HG03457 (cell line): ENCODE data around the gene HOATZ.

Experiments
- ATAC-seq: cut with Tn5 transposase; IDR thresholded peaks from one replicate; pipeline ENCODE4 v1.9.1; 2021; ENCODE audit warnings: moderate number of reproducible peaks; ENCODE audit not compliant: unreplicated experiment

The HOATZ gene

GRCh38 chr11:111521135-111521534 is 6.6 kb downstream of the HOATZ start:
- ATAC-seq = no peak

- no peak for ATAC-seq
Measured at GRCh38 chr11:111522426-111522825, 7.8 kb downstream of the HOATZ start.

DNA sequence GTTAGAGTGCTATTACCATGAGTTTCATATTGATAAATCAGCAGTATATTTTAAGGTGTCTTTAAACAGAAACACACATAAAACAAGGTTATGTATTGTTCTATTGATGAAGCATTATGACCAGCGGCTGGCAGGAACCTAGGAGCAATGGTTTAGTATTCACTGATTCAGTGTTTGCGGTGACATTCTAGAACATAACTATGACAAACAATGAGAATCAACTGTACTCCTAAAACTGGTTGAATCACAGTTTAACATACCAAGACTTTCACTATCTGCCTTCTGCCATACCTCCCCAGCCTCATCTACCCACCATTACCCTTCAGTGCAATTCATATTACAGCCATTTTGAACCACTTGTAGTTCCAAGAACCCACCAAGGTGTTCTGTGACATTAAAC is 8.8 kb downstream of the HOATZ start:
- no peak for ATAC-seq

DNA sequence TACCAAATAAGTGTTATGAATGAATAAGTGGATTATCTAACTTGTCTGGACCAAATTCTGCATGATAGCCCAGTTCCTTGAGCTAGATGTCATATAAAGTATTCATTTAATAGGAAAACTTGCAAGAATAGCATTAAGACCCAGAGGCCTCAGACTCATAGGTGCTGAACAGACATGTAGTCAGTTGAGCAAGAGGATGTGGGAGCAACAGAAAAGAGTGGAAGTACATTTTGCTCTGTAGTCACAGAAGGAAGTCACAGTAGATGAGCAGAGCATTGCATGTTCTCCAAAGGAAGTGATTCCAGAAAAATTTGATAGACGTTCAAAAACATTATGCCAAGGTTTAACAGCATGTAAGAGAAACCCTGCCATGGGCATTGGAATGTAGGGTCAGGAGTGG is 9.5 kb downstream of the HOATZ start:
- ATAC-seq = no peak

DNA sequence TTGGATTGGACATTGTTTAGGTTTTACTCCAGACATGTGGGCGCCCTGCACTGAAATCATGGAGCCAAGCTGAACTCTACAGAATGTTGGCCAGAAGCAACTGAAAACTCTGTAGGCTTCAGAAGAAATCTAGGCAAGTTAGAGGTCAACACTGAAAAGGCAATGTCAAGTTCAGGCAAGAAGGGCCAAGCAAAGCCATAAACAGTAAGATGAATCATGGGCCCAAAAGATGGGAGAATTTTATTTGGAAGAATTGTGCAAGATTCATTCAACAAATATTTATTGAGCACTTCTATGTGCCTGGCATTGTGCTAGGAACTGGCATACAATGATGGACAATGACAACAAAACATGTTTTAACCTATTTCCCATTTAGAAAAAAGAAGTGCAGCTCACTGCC is 10.9 kb downstream of the HOATZ start:
- no peak for ATAC-seq

GRCh38 chr11:111526501-111526900 is 11.9 kb downstream of the HOATZ start:
- no peak for ATAC-seq

- no peak for ATAC-seq
Measured at GRCh38 chr11:111527279-111527678, 12.7 kb downstream of the HOATZ start.

GRCh38 chr11:111528557-111528956 is 14.0 kb downstream of the HOATZ start:
- ATAC-seq = no peak

GRCh38 chr11:111530091-111530490 is 15.5 kb downstream of the HOATZ start:
- ATAC-seq = no peak

GRCh38 chr11:111531136-111531535 is 16.6 kb downstream of the HOATZ start:
- no peak for ATAC-seq

DNA sequence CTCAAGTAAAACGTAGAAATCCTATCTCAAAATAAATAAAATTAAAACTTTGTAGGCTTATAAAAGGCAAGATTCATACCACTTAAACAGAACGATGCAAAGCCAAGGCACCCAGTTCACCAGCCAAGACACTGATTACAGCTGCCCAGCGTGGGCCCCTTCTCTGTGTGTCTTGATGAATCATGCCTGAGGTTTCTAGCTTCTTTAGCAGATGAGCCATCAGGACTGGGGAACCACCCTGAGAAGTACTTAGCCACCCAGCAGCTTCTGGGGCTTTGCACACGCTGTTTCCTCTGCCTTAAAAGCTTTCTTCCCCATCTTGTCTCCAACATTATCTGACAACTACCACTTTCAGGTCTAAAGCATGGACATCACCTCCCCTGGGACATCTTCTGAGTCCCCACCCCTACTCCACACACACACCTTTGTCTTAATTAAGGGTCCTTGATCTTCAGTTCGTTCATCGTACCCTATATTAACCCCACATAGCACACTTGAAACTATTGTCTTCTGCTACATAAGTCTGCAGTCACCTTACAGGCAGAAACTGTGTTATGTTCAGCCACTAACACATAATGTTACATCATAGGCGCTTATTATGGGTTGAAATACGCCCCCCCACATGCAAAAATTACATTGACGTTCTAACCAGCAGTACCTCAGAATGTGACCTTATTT is 17.2 kb downstream of the HOATZ start:
- ATAC-seq = no peak

- ATAC-seq = no peak
Measured at GRCh38 chr11:111532365-111532709, 17.8 kb downstream of the HOATZ start.

DNA sequence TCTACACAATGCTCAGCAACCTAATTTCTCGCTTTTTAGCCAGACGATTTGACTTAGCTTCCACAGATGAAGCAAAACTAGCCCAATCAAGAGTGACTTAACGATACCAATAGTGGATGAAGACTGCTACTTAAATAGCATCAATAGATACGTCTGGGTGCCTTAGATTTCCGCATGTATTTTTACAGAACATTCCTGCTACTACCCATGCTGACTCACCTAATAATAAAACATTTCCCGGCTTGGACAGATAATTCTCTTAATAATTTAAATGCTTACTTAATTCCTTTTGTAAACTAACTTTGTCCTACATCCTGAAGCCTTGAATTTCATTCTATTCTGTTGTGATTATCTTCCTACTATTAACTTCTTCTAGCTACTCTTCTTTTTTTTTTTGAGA is 20.7 kb downstream of the HOATZ start:
- no peak for ATAC-seq

GRCh38 chr11:111537336-111537860 is 22.8 kb downstream of the HOATZ start:
- no peak for ATAC-seq

GRCh38 chr11:111538407-111539114 is 24.0 kb downstream of the HOATZ start:
- ATAC-seq = no peak

- ATAC-seq = no peak
Measured at GRCh38 chr11:111539426-111540113, 25.0 kb downstream of the HOATZ start.

GRCh38 chr11:111540114-111540936 is 25.7 kb downstream of the HOATZ start, which contains the start of gene LAYN:
Gene LAYN, plus strand, starts transcription at chr11:111540720. Its CDS starts 124 bp downstream, at chr11:111540844.
- no peak for ATAC-seq

DNA sequence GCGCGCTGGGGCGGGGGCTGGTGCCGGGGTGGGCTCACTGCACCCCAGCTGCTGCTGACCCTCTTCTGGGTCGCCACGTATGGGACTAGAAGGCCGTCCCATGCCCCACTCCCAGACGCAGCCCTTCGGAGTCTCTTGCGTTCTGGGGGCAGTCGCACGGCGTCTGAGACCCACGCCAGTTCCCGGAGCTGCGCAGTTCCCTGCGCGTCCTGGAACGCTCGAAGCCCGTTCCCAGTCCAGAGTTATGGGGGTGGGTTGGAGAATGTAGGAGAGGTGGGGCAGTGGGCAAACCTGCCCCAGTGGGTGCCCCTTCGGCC is 26.3 kb downstream of the HOATZ start:
- no peak for ATAC-seq

DNA sequence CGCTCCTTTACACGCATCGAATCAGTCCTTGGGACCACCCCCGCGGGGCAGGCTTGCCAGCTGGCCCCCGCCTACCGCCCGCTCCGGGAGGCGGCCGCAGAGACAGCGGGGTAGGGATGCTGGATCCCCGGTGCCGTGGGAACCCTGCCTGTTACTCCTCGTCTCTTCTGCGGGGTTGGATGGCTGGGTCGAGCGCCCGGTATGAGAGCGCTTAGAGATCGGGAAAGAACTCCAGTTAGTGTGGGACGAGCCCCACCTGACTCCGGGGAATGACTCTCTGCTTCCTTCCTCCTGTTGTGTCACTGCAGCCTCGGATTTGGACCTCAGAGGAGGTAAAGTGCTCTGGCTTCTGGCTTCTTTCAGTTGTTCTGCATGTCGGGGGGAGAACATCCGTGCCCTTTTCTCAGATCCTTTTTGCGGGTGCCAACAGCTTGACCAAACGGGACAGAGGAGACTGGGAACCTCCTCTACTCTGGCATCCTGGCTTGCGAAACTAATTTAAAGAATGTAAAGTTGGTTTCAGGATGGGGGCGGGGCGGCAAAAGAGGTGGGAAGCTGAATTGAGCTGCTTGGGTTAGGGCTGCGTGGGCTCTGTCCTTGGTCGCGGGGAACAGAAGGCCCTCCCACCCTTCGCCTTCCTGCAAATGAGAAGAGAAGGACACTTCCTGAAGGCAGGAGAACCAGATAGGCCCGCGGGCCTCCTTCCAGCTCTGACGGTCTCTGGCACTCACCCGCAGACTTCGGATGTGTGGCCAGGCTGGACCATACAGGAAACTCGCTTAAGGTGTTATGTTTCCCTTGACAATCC is 26.9 kb downstream of the HOATZ start:
- no peak for ATAC-seq

DNA sequence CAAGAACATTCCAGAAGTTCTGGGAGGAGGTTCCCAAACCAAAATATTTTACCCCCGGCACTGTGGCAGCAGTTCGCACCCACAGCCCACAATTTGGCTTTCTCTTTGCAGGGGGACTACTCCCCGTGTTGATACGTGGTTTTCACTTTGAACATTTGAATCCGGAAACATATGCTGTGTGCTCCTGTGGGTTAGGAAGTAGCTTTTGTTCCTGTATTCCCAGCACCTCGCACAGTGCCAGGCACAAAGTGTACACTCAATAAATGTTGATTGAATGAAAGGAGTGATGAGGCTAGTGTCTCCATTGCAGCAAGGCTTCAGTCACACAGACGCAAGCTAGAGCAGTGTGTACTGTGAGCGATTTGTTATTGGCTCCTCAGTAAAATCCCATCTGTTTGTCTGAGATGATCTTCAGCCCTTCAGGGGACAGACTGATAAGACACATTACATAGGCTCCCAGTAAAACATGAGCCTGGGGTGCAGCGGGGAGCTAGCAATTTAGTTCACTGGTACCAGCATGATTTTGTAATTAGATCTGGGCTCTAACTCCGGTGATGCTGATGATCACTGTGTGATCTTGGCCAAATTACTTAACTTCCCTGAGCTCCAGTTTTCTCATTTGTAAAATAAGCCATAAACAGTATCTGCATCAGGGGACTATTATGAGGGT is 28.2 kb downstream of the HOATZ start:
- no peak for ATAC-seq
